Neural cell (in vitro differentiated cells): ENCODE measurements around the gene ZNF804B. TPM values are rescaled to one million over a fixed set of nuclear protein-coding genes. Genes with fewer than 3 reads are reported as not detected.

Experiments used
- H2AFZ ChIP-seq: fragments of 200-600, 300-800 bp; sonication (generic), shearing (Covaris generic); 2 replicates; pipeline ENCODE4 v1.6.0; 2014; ENCODE audit warnings: low read depth, mild to moderate bottlenecking, antibody characterized with exemption, low read length, moderate library complexity
- H3F3A ChIP-seq: fragments of 200-600 bp; shearing (Covaris generic); 2 replicates; pipeline ENCODE4 v1.6.1; 2016; ENCODE audit warnings: mild to moderate bottlenecking, moderate library complexity, mixed read lengths, antibody characterized with exemption, low read length; ENCODE audit not compliant: insufficient read depth, poor library complexity, severe bottlenecking
- H3K27ac ChIP-seq: fragments of 200-600, 300-800 bp; sonication (generic), shearing (Covaris generic); 2 replicates; pipeline ENCODE4 v1.5.1; 2014; ENCODE audit warnings: mild to moderate bottlenecking, low read length, moderate library complexity
- H3K27me3 ChIP-seq: fragments of 300-800, 200-600 bp; sonication (generic), shearing (Covaris generic); 2 replicates; pipeline ENCODE4 v1.6.0; 2014; ENCODE audit warnings: mild to moderate bottlenecking, low read depth, low read length, moderate library complexity; ENCODE audit not compliant: insufficient read depth
- H3K36me3 ChIP-seq: fragments of 300-800, 200-600 bp; sonication (generic), shearing (Covaris generic); 2 replicates; pipeline ENCODE4 v1.5.1; 2014; ENCODE audit warnings: mild to moderate bottlenecking, antibody characterized with exemption, low read length, moderate library complexity; ENCODE audit not compliant: insufficient read depth
- H3K4me2 ChIP-seq: fragments of 300-800, 200-600 bp; sonication (generic), shearing (Covaris generic); 2 replicates; pipeline ENCODE4 v1.6.0; 2014; ENCODE audit warnings: mild to moderate bottlenecking, low read length
- H3K4me3 ChIP-seq: fragments of 300-800, 200-600 bp; sonication (generic), shearing (Covaris generic); 2 replicates; pipeline ENCODE4 v1.5.1; 2014; ENCODE audit warnings: mild to moderate bottlenecking, low read length, moderate library complexity
- H3K79me2 ChIP-seq: fragments of 200-600 bp; shearing (Covaris generic); replicated peaks from 2 replicates; pipeline ENCODE4 v1.6.0; 2014; ENCODE audit warnings: mild to moderate bottlenecking, low read length, moderate library complexity; ENCODE audit not compliant: insufficient read depth
- H3K9ac ChIP-seq: fragments of 300-800, 200-600 bp; sonication (generic), shearing (Covaris generic); 2 replicates; pipeline ENCODE4 v1.6.1; 2016; ENCODE audit warnings: mild to moderate bottlenecking, low read length, mixed read lengths
- H3K9me2 ChIP-seq: fragments of 200-600 bp; shearing (Covaris generic); 2 replicates; pipeline ENCODE4 v1.6.1; 2016; ENCODE audit warnings: mild to moderate bottlenecking, low read length, mixed read lengths; ENCODE audit not compliant: insufficient read depth
- H3K9me3 ChIP-seq: fragments of 200-600, 300-800 bp; sonication (generic), shearing (Covaris generic); 2 replicates; pipeline ENCODE4 v1.6.1; 2016; ENCODE audit warnings: mild to moderate bottlenecking, mixed run types, low read length, moderate library complexity, mixed read lengths
- H4K20me1 ChIP-seq: fragments of 200-600 bp; shearing (Covaris generic); 2 replicates; pipeline ENCODE4 v1.6.1; 2016; ENCODE audit warnings: mild to moderate bottlenecking, mixed run types; ENCODE audit not compliant: insufficient read depth
- CTCF ChIP-seq: fragments of 450-650 bp; IDR thresholded peaks from 2 replicates; pipeline ENCODE4 v1.5.1; 2014; ENCODE audit warnings: antibody characterized with exemption, mild to moderate bottlenecking, moderate library complexity; ENCODE audit not compliant: poor library complexity, severe bottlenecking
- EP300 ChIP-seq: fragments of 450-650 bp; conservative IDR thresholded peaks from 2 replicates; pipeline ENCODE4 v1.6.1; 2014; ENCODE audit warnings: antibody characterized with exemption, mild to moderate bottlenecking, moderate library complexity; ENCODE audit not compliant: poor library complexity, severe bottlenecking
- EZH2 ChIP-seq: fragments of 200-600, 300-800 bp; shearing (Covaris generic), sonication (generic); IDR thresholded peaks from 2 replicates; pipeline ENCODE4 v1.6.1; 2014; ENCODE audit warnings: antibody characterized with exemption, low read length, borderline replicate concordance, mild to moderate bottlenecking; ENCODE audit not compliant: insufficient read depth, poor library complexity, severe bottlenecking
- MXI1 ChIP-seq: fragments of 450-650 bp; conservative IDR thresholded peaks from 2 replicates; pipeline ENCODE4 v1.6.1; 2014; ENCODE audit warnings: antibody characterized with exemption, mild to moderate bottlenecking; ENCODE audit not compliant: poor library complexity, severe bottlenecking
- POLR2AphosphoS5 ChIP-seq: IDR thresholded peaks from 2 replicates; pipeline ENCODE4 v1.6.1; 2012
- RAD21 ChIP-seq: fragments of 450-650 bp; conservative IDR thresholded peaks from 2 replicates; pipeline ENCODE4 v1.6.1; 2014; ENCODE audit warnings: antibody characterized with exemption, mild to moderate bottlenecking, moderate library complexity
- SMC3 ChIP-seq: fragments of 450-650 bp; conservative IDR thresholded peaks from 2 replicates; pipeline ENCODE4 v1.6.1; 2014; ENCODE audit warnings: antibody characterized with exemption, mild to moderate bottlenecking, moderate library complexity; ENCODE audit not compliant: poor library complexity
- TAF1 ChIP-seq: IDR thresholded peaks from 2 replicates; pipeline ENCODE4 v1.6.1; 2012; ENCODE audit warnings: low read depth
- polyA plus RNA-seq: library from polyadenylated mRNA; depleted of rRNA; stranded (reverse); fragments of >200 nt; gene quantifications from 2 replicates; pipeline ENCODE4 v1.2.3, GENCODE V29; 2014
- TF ChIP-seq, protein P1 (sequence below): IDR thresholded peaks from 2 replicates; pipeline ENCODE4 v1.6.1; 2012; ENCODE audit warnings: borderline replicate concordance

ZNF804B gene
- polyA plus RNA-seq, 1 donor from 2014 or later = 0.37 TPM

DNA sequence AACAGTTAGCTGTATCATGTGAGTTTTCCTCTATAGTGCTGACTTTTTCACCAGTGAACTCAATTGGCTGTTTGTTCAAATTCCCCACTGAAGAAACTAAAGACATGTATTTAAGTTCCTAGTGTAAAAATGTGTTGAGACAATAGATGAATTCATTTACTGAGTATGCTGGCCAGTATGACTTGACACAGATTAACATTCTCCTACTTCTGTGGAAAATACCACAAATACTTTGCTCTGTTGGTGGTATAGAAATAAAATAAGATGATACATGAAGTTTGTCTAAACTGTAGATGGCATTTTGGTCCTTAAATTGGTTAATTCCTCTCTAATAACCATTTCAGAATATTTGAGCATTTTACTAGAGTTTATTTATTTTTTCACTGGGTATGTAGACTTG, 263.7 kb downstream of the ZNF804B start:
- no peaks in the 10 kb centered on the region for H3K27me3 ChIP-seq
- H3K27ac ChIP-seq = no peak overlapping the region
- H2AFZ ChIP-seq = no peak overlapping the region
- no peak overlapping the region for H3K9ac ChIP-seq
- H3K4me3 ChIP-seq = no peak overlapping the region
- H3K9me3 ChIP-seq = no peaks in the 10 kb centered on the region
- no peaks in the 10 kb centered on the region for H3F3A ChIP-seq
- H4K20me1 ChIP-seq = no peaks in the 10 kb centered on the region
- no peak for TF ChIP-seq RAD21
- TF ChIP-seq CTCF = no peak
- no peak for TF ChIP-seq POLR2AphosphoS5
- no peak for TF ChIP-seq EP300
- TF ChIP-seq SMC3 = no peak
- TF ChIP-seq, protein P1, sequence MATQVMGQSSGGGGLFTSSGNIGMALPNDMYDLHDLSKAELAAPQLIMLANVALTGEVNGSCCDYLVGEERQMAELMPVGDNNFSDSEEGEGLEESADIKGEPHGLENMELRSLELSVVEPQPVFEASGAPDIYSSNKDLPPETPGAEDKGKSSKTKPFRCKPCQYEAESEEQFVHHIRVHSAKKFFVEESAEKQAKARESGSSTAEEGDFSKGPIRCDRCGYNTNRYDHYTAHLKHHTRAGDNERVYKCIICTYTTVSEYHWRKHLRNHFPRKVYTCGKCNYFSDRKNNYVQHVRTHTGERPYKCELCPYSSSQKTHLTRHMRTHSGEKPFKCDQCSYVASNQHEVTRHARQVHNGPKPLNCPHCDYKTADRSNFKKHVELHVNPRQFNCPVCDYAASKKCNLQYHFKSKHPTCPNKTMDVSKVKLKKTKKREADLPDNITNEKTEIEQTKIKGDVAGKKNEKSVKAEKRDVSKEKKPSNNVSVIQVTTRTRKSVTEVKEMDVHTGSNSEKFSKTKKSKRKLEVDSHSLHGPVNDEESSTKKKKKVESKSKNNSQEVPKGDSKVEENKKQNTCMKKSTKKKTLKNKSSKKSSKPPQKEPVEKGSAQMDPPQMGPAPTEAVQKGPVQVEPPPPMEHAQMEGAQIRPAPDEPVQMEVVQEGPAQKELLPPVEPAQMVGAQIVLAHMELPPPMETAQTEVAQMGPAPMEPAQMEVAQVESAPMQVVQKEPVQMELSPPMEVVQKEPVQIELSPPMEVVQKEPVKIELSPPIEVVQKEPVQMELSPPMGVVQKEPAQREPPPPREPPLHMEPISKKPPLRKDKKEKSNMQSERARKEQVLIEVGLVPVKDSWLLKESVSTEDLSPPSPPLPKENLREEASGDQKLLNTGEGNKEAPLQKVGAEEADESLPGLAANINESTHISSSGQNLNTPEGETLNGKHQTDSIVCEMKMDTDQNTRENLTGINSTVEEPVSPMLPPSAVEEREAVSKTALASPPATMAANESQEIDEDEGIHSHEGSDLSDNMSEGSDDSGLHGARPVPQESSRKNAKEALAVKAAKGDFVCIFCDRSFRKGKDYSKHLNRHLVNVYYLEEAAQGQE = no peak
- no peak for TF ChIP-seq EZH2
- no peak for TF ChIP-seq MXI1
- TF ChIP-seq TAF1 = no peak
- no peaks in the 10 kb centered on the region for H3K9me2 ChIP-seq
- no peaks in the 10 kb centered on the region for H3K36me3 ChIP-seq
- H3K79me2 ChIP-seq = no peaks in the 10 kb centered on the region
- H3K4me2 ChIP-seq = no peak overlapping the region

- TF ChIP-seq EP300 (no peak), CTCF (no peak), EZH2 (no peak), TAF1 (no peak), SMC3 (no peak), POLR2AphosphoS5 (no peak), RAD21 (no peak), MXI1 (no peak)
- TF ChIP-seq, protein P1 = no peak
- Histone ChIP-seq H3K27ac (no peak overlapping the region), H3K36me3 (no peaks in the 10 kb centered on the region), H3K4me2 (no peak overlapping the region), H3K9me3 (no peaks in the 10 kb centered on the region), H3K9me2 (no peaks in the 10 kb centered on the region), H3K27me3 (no peaks in the 10 kb centered on the region), H3F3A (no peaks in the 10 kb centered on the region), H3K79me2 (no peaks in the 10 kb centered on the region), H3K4me3 (no peak overlapping the region), H2AFZ (no peak overlapping the region), H3K9ac (no peak overlapping the region), H4K20me1 (no peaks in the 10 kb centered on the region)
These were observed 264.4 kb downstream of the ZNF804B start for GRCh38 chr7:89023877-89024276.
